PC-9 (cell line): Measurements from ENCODE around the gene UHRF2. TPM values are rescaled to one million over a fixed set of nuclear protein-coding genes. Genes with fewer than 3 reads are reported as not detected.

Experiments
- BruUV-seq: library from RNA; stranded (reverse); fragments of 400-500 nt; replicated peaks from 2 replicates; lab custom pipeline; 2021; lab: Mats Ljungman, UMichigan
- CTCF ChIA-PET: fragments of 300-600 bp; sonication (Branson Sonifier 250); formaldehyde crosslinking; loops from one replicate; lab custom pipeline; 2022; ENCODE audit warnings: antibody characterized with exemption; lab: Charles Lee
- POLR2A ChIA-PET: fragments of 300-600 bp; sonication (Branson Sonifier 250); formaldehyde crosslinking; loops from one replicate; lab custom pipeline; 2022; ENCODE audit warnings: antibody characterized with exemption; ENCODE audit not compliant: unreplicated experiment; lab: Charles Lee
- DNase-seq, 2 experiments: peaks; one replicate each; pipeline versions ENCODE4 v3.0.0 to v3.0.0-alpha.2; 2015 to 2022; ENCODE audit warnings: mixed read lengths in 1 of 2
- H2AFZ ChIP-seq: fragments of 200-600 bp; sonication (generic); 2 replicates; pipeline ENCODE4 v1.8.1; 2017; ENCODE audit warnings: antibody characterized with exemption
- H3F3A ChIP-seq: fragments of 200-600 bp; sonication (generic); 2 replicates; pipeline ENCODE4 v1.8.1; 2017; ENCODE audit warnings: antibody characterized with exemption, mild to moderate bottlenecking, low read depth; ENCODE audit not compliant: insufficient read depth
- H3K27ac ChIP-seq: fragments of 200-600 bp; sonication (generic); 2 replicates; pipeline ENCODE4 v1.6.1; 2016; ENCODE audit warnings: mixed run types
- H3K27me3 ChIP-seq: fragments of 200-600 bp; sonication (generic); 2 replicates; pipeline ENCODE4 v1.6.1; 2016; ENCODE audit warnings: low read depth, mixed run types; ENCODE audit not compliant: insufficient read depth
- H3K36me3 ChIP-seq: fragments of 200-600 bp; sonication (generic); 2 replicates; pipeline ENCODE4 v1.6.1; 2016; ENCODE audit warnings: low read depth, mixed run types
- H3K4me1 ChIP-seq: fragments of 200-600 bp; sonication (generic); replicated peaks from 2 replicates; pipeline ENCODE4 v1.6.1; 2016; ENCODE audit warnings: mixed run types; ENCODE audit not compliant: insufficient read depth
- H3K4me2 ChIP-seq: fragments of 200-600 bp; sonication (generic); 2 replicates; pipeline ENCODE4 v1.6.1; 2017; ENCODE audit warnings: mixed run types
- H3K4me3 ChIP-seq: fragments of 200-600 bp; sonication (generic); 2 replicates; pipeline ENCODE4 v1.6.1; 2016; ENCODE audit warnings: mixed run types
- H3K79me2 ChIP-seq: fragments of 200-600 bp; sonication (generic); 2 replicates; pipeline ENCODE4 v1.6.1; 2017; ENCODE audit warnings: low read depth, mixed run types
- H3K9me2 ChIP-seq: fragments of 200-600 bp; sonication (generic); 2 replicates; pipeline ENCODE4 v1.8.1; 2017; ENCODE audit warnings: mild to moderate bottlenecking; ENCODE audit not compliant: insufficient read depth
- H3K9me3 ChIP-seq: fragments of 200-600 bp; sonication (generic); 2 replicates; pipeline ENCODE4 v1.8.1; 2016; ENCODE audit warnings: low read depth; ENCODE audit not compliant: insufficient read depth
- H4K20me1 ChIP-seq: fragments of 200-600 bp; sonication (generic); 2 replicates; pipeline ENCODE4 v1.8.1; 2017; ENCODE audit not compliant: insufficient read depth
- CTCF ChIP-seq: fragments of 200-600 bp; sonication (generic); conservative IDR thresholded peaks from 2 replicates; pipeline ENCODE4 v1.6.1; 2017; ENCODE audit warnings: mixed run types, antibody characterized with exemption, mild to moderate bottlenecking, moderate library complexity
- EZH2 ChIP-seq: fragments of 200-600 bp; sonication (generic); IDR thresholded peaks from 2 replicates; pipeline ENCODE4 v1.8.0; 2017; ENCODE audit warnings: antibody characterized with exemption, low read depth
- intact Hi-C: fragments of 100-400 bp; cut with micrococcal nuclease; formaldehyde crosslinking; loops from one replicate; pipeline ENCODE4 v1.10.0; 2022; ENCODE audit not compliant: unreplicated experiment
- total RNA-seq: library from RNA; stranded (reverse); gene quantifications from 2 replicates; pipeline ENCODE4 v1.2.3, GENCODE V29; 2021

UHRF2 gene
- total RNA-seq, 1 experiment from 2014 or later = 40.9 TPM

GRCh38 chr9:6383551-6384225 is 29.3 kb upstream of the UHRF2 start:
- Histone ChIP-seq H3K27me3 (no peaks in the 10 kb centered on the region), H3K36me3 (no peaks in the 10 kb centered on the region), H3K4me1 (0 out of 2 replicates have a peak, but pooled peaks cover 3% of the 10 kb centered on the region), H3F3A (no peaks in the 10 kb centered on the region), H3K79me2 (no peaks in the 10 kb centered on the region), H3K9me2 (no peaks in the 10 kb centered on the region), H3K4me3 (no peak overlapping the region), H4K20me1 (no peaks in the 10 kb centered on the region), H3K4me2 (no peak overlapping the region), H3K27ac (no peak overlapping the region), H2AFZ (no peak overlapping the region), H3K9me3 (no peaks in the 10 kb centered on the region)
- intact Hi-C loops = no loop called here
- ChIA-PET CTCF (no interaction called here), POLR2A (interaction anchor here (0.6 kb wide), 1 partner anchor 40 kb away, joined by 4 read pairs; no protein-coding TSS in a partner anchor)
- no peak for DNase-seq
- no TSS peak for BruUV-seq
- TF ChIP-seq EZH2 = no peak
- no peak for TF ChIP-seq CTCF

DNA sequence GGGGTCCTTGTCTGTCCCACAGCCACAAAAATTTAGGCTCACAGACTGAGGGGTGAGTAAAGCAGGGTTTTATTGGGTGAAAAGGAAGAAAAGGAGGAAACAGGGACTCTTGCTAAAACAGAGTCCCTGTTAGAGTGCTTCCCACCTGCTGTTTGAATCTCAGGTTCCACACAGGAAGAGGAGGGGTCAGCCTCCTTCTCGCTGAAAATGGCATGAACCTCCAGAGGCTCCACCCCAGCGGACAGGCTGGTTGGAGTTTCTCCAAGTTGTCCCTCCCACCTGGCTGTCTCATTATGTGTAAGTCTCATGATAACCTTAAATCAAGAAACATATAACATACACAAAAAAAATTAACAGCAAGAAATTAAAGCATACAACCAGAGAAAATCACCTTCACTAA is 28.3 kb upstream of the UHRF2 start:
- no peaks in the 10 kb centered on the region for H4K20me1 ChIP-seq
- no peaks in the 10 kb centered on the region for H3K79me2 ChIP-seq
- no TSS peak for BruUV-seq
- H3K4me3 ChIP-seq = no peak overlapping the region
- H3K27me3 ChIP-seq = no peaks in the 10 kb centered on the region
- no peaks in the 10 kb centered on the region for H3K36me3 ChIP-seq
- POLR2A ChIA-PET = no interaction called here
- no peak for DNase-seq
- CTCF ChIA-PET = no interaction called here
- TF ChIP-seq CTCF (no peak), EZH2 (no peak)
- intact Hi-C loops = no loop called here
- no peaks in the 10 kb centered on the region for H3K9me3 ChIP-seq
- H3K27ac ChIP-seq = no peak overlapping the region
- no peak overlapping the region for H3K4me2 ChIP-seq
- H3F3A ChIP-seq = no peaks in the 10 kb centered on the region
- no peak overlapping the region for H2AFZ ChIP-seq
- 0 out of 2 replicates have a peak, but pooled peaks cover 3% of the 10 kb centered on the region for H3K4me1 ChIP-seq
- H3K9me2 ChIP-seq = no peaks in the 10 kb centered on the region

DNA sequence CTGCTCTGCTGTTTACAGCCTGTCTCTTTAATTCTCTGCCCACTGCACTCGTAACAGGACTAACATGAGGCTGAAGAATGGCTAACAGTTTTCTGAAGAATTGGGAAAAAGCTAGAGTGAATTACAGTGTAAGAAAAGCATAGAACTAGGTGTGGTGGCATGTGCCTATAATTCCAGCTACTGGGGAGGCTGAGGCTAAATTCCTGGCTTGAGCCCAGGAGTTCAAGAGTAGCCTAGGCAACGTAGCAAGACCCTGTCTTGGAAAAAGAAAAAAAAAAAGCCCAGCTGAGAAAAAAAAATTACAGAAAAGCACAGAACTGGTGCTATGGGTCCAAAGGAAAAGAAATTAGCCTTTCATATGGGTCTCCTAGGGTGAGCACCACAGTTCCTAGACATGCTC is 13.9 kb upstream of the UHRF2 start:
- CTCF ChIA-PET = no interaction called here
- TF ChIP-seq CTCF = no peak
- H3K27ac ChIP-seq = no peak overlapping the region
- H3F3A ChIP-seq = no peaks in the 10 kb centered on the region
- no peaks in the 10 kb centered on the region for H3K9me3 ChIP-seq
- no TSS peak for BruUV-seq
- H3K27me3 ChIP-seq = no peaks in the 10 kb centered on the region
- no peak overlapping the region for H2AFZ ChIP-seq
- DNase-seq = no peak
- H4K20me1 ChIP-seq = no peaks in the 10 kb centered on the region
- POLR2A ChIA-PET = no interaction called here
- H3K4me2 ChIP-seq = no peak overlapping the region
- H3K9me2 ChIP-seq = no peaks in the 10 kb centered on the region
- H3K36me3 ChIP-seq = no peaks in the 10 kb centered on the region
- no peak overlapping the region for H3K4me3 ChIP-seq
- intact Hi-C loops = no loop called here
- H3K4me1 ChIP-seq = no peaks in the 10 kb centered on the region; the same call in 1 of the 2 replicates
- no peaks in the 10 kb centered on the region for H3K79me2 ChIP-seq
